GM10847 (cell line): ENCODE measurements around the gene PSORS1C2.

Source experiments
- POLR2A ChIP-seq: IDR thresholded peaks from 2 replicates; pipeline ENCODE4 v1.6.1; 2011; ENCODE audit not compliant: insufficient read length; ENCODE audit errors: extremely low read depth

Gene PSORS1C2

DNA sequence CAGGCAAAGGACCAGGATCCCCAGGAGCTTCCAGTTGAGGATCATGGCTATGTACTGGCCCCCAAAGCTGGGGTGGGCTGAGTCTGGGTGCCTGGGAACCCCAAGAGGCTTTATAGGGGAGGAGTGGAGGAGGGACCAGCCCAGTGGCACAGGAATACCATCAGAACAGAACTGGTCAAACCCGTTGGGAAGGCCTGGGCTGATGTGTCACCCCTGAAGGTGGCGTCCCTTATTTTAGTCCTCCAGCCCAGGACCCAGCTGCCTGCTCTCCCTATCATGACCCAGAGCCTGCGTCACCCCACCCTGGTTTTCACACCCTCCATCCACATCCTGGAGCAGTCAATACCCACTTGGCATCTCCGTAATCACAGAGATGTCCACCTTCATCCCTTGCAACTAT is at the start of gene PSORS1C2:
Gene PSORS1C2 (minus strand): TSS at position 85 of the 400 bp plus-strand sequence. CDS start 40 bp downstream, at position 45.
- TF ChIP-seq POLR2A = no peak

GRCh38 chr6:31187780-31188194 is 48.9 kb upstream of the PSORS1C2 start:
- TF ChIP-seq POLR2A = no peak

DNA sequence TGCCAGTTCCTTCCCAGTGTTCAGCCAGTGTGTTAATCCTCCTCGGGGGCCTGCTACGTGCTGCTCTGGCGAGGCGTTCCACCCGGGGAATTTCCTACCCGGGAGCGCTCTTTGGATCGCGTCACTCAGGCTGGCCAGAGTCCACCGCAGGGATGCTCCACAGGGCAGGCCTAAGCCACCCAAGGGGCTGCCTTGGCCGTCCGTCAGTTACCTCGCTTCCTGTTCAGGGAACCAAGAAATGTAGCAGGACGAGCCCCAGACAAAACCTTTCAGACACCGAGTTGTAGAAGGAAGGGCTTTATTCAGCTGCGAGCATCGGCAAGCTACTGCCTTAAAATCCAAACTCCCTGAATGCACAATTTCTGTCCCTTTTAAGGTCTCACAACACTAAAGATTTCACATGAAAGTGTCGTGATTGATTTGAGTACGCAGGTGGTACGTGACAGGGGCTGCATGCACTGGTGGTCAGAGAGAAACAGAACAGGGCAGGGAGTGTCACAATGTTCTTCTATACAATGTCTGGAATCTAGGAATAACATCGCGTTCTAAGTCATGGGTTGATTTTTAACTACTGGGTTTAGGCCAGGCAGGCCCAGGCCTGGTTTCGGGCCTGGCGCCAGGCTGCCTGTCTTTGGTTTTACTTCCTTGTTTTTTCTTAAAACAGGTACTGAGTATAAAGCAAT is 47.3 kb upstream of the PSORS1C2 start:
- TF ChIP-seq POLR2A = no peak

- no peak for TF ChIP-seq POLR2A
Measured at GRCh38 chr6:31180500-31180899, 41.6 kb upstream of the PSORS1C2 start.

- no peak for TF ChIP-seq POLR2A
Measured at GRCh38 chr6:31179896-31180295, 41.0 kb upstream of the PSORS1C2 start.

DNA sequence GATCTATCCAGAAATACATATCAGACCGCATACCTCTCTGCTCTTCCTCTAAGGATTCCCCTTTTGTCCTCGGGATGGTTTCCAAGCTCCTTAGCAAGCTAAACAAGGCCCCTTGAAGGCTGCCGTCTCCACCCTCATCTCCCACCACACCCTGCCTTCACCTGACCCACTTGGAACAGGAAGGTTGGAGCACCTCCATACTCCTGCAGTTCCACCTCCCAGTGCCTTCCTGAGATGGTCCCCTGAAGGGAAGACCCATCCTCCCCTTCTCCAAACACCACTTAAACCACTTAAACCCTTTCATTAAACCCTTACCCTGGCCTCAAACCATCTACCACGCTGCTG is 40.1 kb upstream of the PSORS1C2 start:
- TF ChIP-seq POLR2A = no peak

GRCh38 chr6:31178143-31179041 is 39.5 kb upstream of the PSORS1C2 start:
- TF ChIP-seq POLR2A = no peak

GRCh38 chr6:31175971-31176370 is 37.1 kb upstream of the PSORS1C2 start:
- TF ChIP-seq POLR2A = no peak

GRCh38 chr6:31174378-31174777 is 35.5 kb upstream of the PSORS1C2 start:
- TF ChIP-seq POLR2A = no peak

DNA sequence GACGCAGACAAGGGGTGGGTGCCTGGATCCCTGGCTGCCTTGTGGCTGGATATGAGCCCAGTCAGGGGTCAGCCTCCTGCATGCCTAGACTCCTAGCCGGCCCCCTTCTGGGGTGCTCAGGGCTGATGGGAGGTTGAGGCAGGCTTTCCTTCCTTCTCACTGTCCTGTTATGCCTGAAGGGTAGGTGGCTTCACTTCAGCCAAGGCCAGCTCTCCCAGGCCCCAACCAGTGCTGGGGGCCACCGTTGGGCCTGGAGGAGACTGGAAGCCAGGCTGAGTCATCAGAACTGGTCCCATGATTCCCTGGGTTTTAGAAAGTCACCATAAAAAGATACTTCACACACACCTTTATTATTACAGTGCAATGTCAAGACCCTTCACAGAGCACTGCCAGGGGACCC is 34.5 kb upstream of the PSORS1C2 start:
- no peak for TF ChIP-seq POLR2A

- TF ChIP-seq POLR2A = no peak
Measured at GRCh38 chr6:31172973-31173384, 34.1 kb upstream of the PSORS1C2 start.

- TF ChIP-seq POLR2A = no peak
Measured at GRCh38 chr6:31171931-31172905, 33.4 kb upstream of the PSORS1C2 start.

DNA sequence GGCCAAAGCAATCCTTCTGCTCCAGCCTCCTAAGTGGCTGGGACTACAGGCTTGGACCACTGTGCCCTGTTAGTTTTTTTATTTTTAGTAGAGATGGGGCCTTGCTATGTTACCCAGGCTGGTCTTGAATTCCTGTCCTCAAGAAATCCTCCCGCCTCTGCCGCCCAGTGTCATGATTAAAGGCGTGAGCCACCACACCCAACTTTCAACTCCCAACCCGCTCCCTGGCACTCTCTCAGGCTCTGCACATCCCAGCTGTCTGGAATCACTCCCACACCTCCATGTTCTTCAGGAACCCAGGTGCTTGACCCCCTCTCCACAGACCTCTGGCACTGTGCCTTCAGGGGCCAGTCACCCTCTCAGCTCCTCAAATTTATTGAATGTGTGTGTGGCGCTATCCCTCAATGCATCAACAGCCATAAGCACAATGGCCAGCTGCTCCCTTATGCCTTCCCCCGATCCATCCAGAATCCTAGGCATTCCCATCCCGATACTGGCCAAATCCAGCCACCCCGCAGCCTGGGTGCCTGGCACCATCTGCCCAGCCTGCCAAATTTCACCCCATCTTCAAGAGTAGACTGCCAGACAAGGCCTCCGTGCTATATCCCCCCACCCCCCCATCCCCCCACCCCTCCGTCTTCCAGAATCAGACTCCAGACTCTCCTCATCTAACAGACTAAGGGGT is 32.3 kb upstream of the PSORS1C2 start:
- TF ChIP-seq POLR2A = no peak

GRCh38 chr6:31170600-31170881 is 31.7 kb upstream of the PSORS1C2 start, which contains the start of gene POU5F1:
POU5F1 (minus strand) TSS chr6:31170682; CDS start chr6:31170620, 62 bp downstream.
- TF ChIP-seq POLR2A = no peak
